CD4-positive, alpha-beta T cell treated with Interferon gamma for 1 hour (primary cell): ENCODE results near the gene CKS1B.

Experiments used
- DNase-seq: peaks from one replicate; pipeline ENCODE4 v3.0.0-alpha.2; 2020

CKS1B gene

DNA sequence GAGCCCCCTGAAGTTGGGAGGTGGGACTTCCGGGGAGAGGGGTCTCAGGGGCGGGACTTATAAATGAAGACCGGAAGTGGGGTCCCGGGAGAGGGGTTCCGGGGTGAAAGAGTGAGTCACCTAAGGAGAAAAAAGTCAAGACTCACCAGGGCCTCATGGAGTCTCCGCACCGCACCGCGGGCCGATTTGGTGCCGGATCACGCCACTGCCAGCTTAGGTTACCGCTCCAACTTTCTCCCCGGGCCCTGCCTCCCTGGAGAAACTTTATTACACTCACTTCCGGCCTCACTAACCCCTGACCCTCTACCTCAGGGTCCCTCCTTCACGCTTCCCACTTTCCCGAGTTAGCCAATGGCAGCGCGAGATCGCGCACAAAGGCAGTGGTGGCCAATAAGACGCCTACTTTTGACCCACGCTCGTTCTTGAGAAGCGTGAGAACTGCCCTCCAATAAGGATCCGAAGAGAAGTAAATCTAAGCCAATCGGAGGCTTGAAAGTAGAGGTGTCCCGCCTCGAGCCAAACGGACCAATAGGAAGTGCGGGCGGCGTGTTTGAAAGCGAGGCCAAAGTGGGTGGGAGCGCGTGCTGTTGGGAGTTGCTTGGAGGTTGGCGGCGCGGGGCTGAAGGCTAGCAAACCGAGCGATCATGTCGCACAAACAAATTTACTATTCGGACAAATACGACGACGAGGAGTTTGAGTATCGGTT is at the start of gene CKS1B:
TSS of gene CKS1B (plus strand) at position 580 of the 706 bp plus-strand sequence. CDS start at position 645, 65 bp downstream.
- peak; percentile 99 for DNase-seq

GRCh38 chr1:154925335-154926170 is 48.9 kb upstream of the CKS1B start:
- no peak for DNase-seq

- no peak for DNase-seq
These were observed 48.3 kb upstream of the CKS1B start for GRCh38 chr1:154926201-154926600.

GRCh38 chr1:154931940-154932487 is 42.5 kb upstream of the CKS1B start:
- DNase-seq: no peak

- DNase-seq: no peak
These were observed 40.0 kb upstream of the CKS1B start for GRCh38 chr1:154934358-154934948.

DNA sequence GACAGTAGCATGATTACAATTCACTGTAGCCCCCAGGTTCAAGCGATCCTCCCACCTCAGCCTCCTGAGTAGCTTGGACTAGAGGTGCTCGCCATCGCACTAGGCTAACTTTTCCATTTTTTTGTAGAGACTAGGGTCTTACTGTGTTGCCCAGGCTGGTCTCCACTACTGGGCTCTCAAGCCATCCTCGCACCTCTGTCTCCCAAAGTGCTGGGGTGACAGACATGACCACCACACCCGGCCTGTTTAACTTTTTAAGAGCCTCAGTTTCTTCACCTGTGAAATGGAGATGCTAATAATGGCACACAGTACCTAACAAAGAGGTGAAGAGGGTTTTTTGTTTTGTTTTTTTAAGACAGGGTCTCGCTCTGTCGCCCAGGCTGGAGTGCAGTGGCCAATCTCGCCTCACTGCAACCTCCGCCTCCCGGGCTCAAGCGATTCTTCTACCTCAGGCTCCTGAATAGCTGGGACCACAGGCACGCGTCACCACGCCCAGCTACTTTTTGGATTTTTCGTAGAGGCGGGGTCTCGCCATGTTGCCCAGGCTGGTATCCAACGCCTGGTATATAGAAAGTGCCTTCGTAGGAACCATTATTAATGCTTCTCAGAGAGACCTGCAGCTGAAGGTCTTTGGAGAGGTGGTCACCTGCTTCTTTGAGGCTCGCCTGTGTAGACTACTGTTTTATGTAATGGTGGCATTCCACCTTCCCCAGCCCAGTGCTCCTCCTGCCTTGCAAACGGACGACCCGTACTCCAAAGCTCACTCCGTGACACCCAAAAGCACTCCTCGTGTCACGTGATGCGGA is 38.5 kb upstream of the CKS1B start:
- no peak for DNase-seq

DNA sequence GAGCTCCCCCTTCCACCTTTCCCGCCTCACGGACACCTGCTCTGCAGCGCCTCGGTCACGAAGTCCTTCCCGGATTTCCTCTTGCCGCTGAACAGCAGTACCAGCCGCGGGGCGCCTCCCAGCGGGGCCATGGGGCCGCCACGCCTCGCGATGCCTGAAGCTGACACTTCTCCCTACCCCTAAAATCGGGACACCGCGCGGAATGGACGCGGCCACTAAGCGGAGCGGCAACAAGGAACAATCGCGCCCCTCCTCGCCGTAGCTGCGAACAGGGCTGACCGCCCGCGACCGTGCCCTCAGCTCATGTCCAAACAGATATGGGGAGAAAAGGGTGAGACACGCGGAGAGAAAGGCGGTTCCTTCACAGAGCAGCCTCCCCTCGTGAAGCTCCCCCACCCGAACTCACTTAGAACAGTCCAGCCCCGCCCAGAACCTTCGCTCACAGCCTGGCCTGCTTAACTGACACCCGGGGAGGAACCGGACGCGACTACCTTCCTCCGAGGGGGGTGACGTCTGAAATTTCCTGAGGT is 37.9 kb upstream of the CKS1B start, which contains the start of gene PMVK:
TSS of gene PMVK (minus strand) at position 165 of the 530 bp plus-strand sequence. CDS start at position 131, 34 bp downstream.
- peak; percentile 93 for DNase-seq

DNA sequence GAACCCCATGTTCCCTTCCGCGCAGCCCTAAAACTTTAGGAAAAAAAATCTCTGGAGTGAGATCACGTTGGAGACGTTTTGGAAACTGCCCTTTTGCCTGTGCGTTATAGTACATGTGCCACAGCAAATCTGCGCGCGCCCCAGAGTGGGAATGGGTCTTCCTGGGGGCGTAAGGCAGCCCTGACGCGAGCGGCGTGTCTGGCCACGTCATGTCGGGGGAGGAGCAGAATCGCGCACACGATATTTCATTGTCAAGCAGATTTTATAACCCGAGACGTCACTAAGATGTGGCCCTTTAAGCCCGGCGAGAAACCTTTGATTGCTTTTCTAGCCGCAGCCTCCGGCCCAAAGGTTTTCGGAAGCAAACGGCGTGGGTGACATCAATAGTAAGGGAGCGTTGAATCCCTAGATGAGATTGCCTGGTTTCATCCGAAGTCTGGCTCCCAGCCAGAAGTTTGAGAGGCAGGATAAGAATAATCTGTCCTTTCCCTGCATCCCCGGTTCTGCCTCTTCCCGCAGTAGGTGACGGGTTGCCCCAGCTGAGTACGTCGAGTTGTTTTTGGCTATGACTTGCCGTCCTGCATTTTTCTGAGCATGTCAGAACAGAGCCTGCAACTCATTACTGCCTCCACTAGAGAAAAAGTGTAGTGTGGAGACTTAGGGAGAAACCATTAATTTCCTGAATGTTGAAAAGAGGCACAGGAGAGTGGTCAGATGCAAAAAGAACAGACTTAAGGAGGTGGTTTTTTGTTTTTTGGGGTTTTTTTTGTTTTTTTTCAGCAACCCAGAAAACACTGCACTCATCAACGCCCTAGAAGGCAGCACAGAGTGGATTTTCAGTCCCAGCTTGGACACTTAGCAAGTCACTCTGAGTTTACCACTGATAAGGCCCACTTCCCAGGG is 37.1 kb upstream of the CKS1B start:
- DNase-seq: peak; percentile 92

DNA sequence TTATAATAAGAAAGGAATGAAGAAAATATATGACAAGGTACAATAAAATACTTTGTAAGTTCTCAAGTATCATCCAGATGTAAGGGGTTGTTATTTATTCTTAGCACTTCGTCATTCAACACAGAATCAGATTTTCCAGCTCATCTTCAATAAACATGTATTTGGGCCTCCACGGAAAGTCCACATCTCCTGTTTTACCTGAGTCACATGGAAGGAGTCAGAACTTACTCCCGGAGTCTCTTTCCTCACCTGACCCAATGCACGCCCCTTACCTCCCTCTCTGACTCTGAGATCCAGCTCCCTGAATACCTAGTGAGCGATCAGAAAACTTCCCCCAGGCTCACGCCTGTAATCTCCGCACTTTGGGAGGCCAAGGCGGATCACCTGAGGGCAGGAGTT is 36.5 kb upstream of the CKS1B start:
- no peak for DNase-seq

- DNase-seq: no peak
These were observed 35.7 kb upstream of the CKS1B start for GRCh38 chr1:154938604-154939399.

DNA sequence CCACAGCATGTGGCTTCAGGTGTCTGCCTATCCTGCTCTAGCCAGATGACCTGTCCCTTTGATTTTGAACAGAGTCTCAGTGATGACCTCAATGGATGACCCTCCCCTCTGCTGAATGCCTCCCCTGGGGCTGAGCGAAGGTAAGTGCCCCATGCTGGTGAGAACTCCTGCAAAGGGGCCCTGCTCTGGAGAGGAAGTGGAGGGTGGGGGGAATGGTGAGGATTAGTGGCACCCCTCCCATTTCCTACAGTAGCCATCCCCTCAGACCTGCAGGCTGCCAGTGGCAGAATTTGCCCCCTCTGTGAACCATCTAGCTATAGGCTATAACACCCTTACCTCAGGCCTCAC is 34.3 kb upstream of the CKS1B start:
- no peak for DNase-seq

DNA sequence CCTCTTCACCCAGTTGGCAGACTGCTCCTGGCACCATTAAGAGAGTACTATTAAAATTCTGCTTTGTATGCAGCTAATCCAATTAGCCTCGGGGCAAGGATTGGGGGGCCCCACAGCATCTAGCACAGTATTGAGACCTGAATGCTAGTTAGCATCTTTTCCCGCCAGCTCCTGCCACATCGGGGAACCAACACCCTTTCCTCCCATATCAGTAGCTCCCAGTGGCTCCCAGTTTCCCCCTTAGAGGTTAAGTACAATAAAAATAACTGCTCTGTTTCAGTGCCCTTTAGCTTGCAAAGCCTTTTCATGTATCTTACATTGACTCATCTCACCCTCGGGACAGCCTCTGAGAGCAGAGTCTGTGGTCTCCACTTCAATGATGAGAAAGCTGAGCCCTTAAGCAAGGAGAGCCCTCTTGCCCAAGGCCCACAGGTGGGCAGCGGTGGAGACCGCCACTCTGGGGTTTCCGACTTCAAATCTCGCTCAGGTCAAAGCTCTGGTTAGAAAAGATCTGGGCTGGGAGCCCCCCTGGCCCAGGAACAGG is 33.8 kb upstream of the CKS1B start:
- DNase-seq: no peak

DNA sequence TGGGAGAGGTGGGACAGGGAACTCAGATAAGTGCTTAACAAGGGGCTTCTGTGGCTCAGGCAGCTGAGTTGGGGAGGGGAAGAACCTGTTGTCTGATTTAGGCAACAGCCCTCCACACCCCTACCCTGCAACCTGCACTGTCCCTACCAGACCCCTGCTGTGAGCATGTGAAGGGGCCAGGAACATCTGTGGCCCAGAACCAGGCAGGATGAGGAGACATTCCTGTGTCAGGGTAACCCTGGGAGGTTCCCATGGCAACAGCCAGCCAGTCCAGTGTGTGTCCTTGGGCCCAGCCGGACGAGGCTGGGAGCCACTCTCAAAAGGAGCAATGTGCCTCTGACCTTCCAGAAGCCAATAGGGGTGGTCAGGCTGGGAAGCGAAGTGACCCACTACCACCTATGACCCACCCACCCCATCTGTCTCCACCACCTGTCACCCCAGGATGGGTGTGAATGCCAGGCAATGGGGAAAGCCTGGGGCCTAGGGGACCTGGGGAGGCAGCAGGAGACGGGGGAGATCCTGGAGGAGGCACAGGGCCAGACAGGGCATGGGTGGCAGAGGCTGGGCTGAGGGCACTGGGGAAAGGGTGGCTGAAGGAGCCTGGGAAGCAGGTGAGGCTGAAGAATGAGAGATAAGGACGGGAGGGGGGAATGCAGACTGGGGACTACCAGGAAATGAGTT is 33.0 kb upstream of the CKS1B start:
- DNase-seq: no peak

- DNase-seq: peak; percentile 26
These were observed 30.7 kb upstream of the CKS1B start for GRCh38 chr1:154943649-154944400.

GRCh38 chr1:154944401-154945159 is 29.9 kb upstream of the CKS1B start:
- DNase-seq: no peak

DNA sequence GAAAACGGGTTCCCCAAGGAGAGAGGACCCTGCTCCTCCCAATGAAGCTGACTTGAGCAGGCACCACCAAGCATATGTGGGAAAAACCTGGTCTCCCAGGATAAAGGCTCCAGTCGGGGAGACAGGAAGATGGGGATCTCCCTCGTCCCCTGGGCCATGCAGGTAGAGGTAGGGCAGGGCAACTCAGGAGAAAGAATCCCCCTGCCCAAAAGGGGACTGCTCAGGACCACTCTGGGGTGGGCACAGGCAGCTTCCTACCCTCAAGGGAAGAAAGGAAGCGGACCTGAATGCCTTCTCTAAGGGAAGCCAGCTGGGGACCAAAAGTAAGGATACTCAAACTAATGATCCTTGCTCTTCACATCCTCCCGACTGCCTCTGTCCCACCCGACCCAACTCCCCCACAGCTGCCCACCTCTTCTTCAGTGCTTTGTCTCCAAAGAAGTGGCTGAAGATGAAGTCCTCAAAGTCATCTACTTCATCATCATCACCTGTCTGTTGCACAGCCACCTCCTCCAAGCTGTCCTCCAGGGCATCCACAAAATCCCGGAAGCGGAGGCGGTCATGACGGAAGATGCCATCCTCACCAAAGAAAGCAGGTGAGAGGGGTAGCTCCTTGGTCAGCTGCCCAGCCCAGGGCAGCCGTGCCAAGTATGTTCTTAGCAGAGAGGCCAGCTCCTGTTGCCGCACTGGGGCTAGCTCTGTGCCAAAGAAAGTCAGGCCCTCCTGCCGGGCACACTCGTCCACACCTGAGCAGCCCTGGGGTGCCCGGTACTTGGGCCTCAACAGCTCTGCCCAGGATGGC is 29.1 kb upstream of the CKS1B start:
- no peak for DNase-seq
